Lower leg skin (tissue), 3 donors: ENCODE measurements around the gene VPS39.

Source experiments
- POLR2A ChIP-seq, 2 donors: fragments of 450-650 bp; IDR thresholded peaks; one replicate each; pipeline ENCODE4 v1.6.1; 2016 to 2017; ENCODE audit warnings: antibody characterized with exemption in 2 of 2, mild to moderate bottlenecking in 1 of 2, moderate library complexity in 1 of 2
- TF ChIP-seq, protein P1 (sequence below), 3 donors: fragments of 450-650 bp; IDR thresholded peaks; one replicate each; pipeline ENCODE4 v1.5.1; 2016; ENCODE audit warnings: antibody characterized with exemption in 3 of 3, mild to moderate bottlenecking in 3 of 3, moderate library complexity in 2 of 3

DNA sequence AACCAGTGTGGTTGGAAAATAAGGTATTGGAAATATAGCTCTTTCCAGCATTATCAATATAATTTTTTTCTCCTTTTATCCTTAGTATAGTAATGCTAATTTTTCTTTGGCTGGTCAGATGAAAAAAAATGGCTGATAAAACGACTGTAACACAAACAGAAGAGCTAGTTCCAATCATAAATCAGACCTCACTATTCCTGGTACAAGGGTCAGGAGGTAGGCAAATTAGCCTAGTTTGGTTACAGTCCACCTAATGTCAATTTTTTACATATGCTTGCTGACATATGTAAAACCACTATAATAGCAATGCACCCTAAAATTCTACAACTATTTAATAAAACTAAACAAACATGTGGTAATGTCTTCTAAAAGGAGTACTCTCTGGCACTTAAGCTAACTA lies 19.9 kb upstream of the VPS39 start:
- TF ChIP-seq, protein P1, sequence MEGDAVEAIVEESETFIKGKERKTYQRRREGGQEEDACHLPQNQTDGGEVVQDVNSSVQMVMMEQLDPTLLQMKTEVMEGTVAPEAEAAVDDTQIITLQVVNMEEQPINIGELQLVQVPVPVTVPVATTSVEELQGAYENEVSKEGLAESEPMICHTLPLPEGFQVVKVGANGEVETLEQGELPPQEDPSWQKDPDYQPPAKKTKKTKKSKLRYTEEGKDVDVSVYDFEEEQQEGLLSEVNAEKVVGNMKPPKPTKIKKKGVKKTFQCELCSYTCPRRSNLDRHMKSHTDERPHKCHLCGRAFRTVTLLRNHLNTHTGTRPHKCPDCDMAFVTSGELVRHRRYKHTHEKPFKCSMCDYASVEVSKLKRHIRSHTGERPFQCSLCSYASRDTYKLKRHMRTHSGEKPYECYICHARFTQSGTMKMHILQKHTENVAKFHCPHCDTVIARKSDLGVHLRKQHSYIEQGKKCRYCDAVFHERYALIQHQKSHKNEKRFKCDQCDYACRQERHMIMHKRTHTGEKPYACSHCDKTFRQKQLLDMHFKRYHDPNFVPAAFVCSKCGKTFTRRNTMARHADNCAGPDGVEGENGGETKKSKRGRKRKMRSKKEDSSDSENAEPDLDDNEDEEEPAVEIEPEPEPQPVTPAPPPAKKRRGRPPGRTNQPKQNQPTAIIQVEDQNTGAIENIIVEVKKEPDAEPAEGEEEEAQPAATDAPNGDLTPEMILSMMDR (IDR thresholded peaks at IDR 0.05) = no peak
- TF ChIP-seq POLR2A (IDR thresholded peaks at IDR 0.05) = no peak
